ENCODE data around the gene CEP128. TPM values are rescaled to one million over a fixed set of nuclear protein-coding genes. Genes with fewer than 3 reads are reported as not detected.

The CEP128 gene
- total and polyA plus RNA-seq, 7 experiments from 2014 or later = 4.2 to 22.8 (median 9.9) TPM

- Mint-ChIP-seq H3K27ac (no peak overlapping the region), H3K27me3 (no peaks in the 10 kb centered on the region), H3K4me1 (peaks cover 0 to 8% (median 0%) of the 10 kb centered on the region in 7 donors), H3K4me3 (no peak overlapping the region), H3K36me3 (peaks cover 4 to 46% (median 36%) of the 10 kb centered on the region in 5 donors), H3K9me3 (no peaks in the 10 kb centered on the region)
- Histone ChIP-seq H3K27me3 (ENCODE audit: control insufficient read depth in 2 of 2, insufficient read depth in 2 of 2, low read length in 2 of 2) (no peaks in the 10 kb centered on the region), H3K27ac (ENCODE audit: low read depth, low read length) (no peak overlapping the region), H3K9me3 (ENCODE audit: control insufficient read depth in 2 of 3, low read length in 3 of 3) (no peaks in the 10 kb centered on the region), H3K4me3 (ENCODE audit: low read length) (no peak overlapping the region), H3K36me3 (ENCODE audit: control insufficient read depth in 2 of 3, insufficient read depth in 3 of 3, low read length in 3 of 3) (no peaks in the 10 kb centered on the region), H3K4me1 (ENCODE audit: control insufficient read depth in 2 of 2, insufficient read depth in 2 of 2, low read length in 2 of 2) (no peaks in the 10 kb centered on the region)
- intact Hi-C loops (cut with micrococcal nuclease) = no loop called here
- ChIA-PET CTCF (no interaction called here), POLR2A (no interaction called here)
- ATAC-seq (no peak), DNase-seq (no peak)
Measured at GRCh38 chr14:80901822-80902221, 39.7 kb downstream of the CEP128 start.

- DNase-seq (no peak), ATAC-seq (no peak)
- H3K4me1 Mint-ChIP-seq = peaks cover 0 to 8% (median 0%) of the 10 kb centered on the region in 7 donors
- Histone ChIP-seq H3K36me3 (ENCODE audit: control insufficient read depth in 2 of 3, insufficient read depth in 3 of 3, low read length in 3 of 3) (no peaks in the 10 kb centered on the region), H3K4me1 (ENCODE audit: control insufficient read depth in 2 of 2, insufficient read depth in 2 of 2, low read length in 2 of 2) (no peaks in the 10 kb centered on the region), H3K4me3 (ENCODE audit: low read length) (no peak overlapping the region), H3K9me3 (ENCODE audit: control insufficient read depth in 2 of 3, low read length in 3 of 3) (no peaks in the 10 kb centered on the region), H3K27me3 (ENCODE audit: control insufficient read depth in 2 of 2, insufficient read depth in 2 of 2, low read length in 2 of 2) (no peaks in the 10 kb centered on the region), H3K27ac (ENCODE audit: low read depth, low read length) (no peak overlapping the region)
- H3K4me3 Mint-ChIP-seq = no peak overlapping the region
- peaks cover 4 to 42% (median 32%) of the 10 kb centered on the region in 5 donors for H3K36me3 Mint-ChIP-seq
- H3K27ac Mint-ChIP-seq = no peak overlapping the region
- CTCF ChIA-PET = no interaction called here
- POLR2A ChIA-PET = no interaction called here
- intact Hi-C loops (cut with micrococcal nuclease) = no loop called here
- H3K9me3 Mint-ChIP-seq = no peaks in the 10 kb centered on the region
- H3K27me3 Mint-ChIP-seq = no peaks in the 10 kb centered on the region
Measured at GRCh38 chr14:80901260-80901659, 40.3 kb downstream of the CEP128 start.

GRCh38 chr14:80872645-80873044, 68.9 kb downstream of the CEP128 start:
- Mint-ChIP-seq H3K4me3 (no peak overlapping the region), H3K27ac (no peak overlapping the region), H3K36me3 (peaks cover 2 to 55% (median 27%) of the 10 kb centered on the region in 5 donors), H3K27me3 (no peaks in the 10 kb centered on the region), H3K4me1 (peaks cover 0 to 1% (median 0%) of the 10 kb centered on the region in 7 donors), H3K9me3 (peaks cover 0 to 42% (median 23%) of the 10 kb centered on the region in 11 donors)
- Histone ChIP-seq H3K27ac (ENCODE audit: low read depth, low read length) (no peak overlapping the region), H3K27me3 (ENCODE audit: control insufficient read depth in 2 of 2, insufficient read depth in 2 of 2, low read length in 2 of 2) (no peaks in the 10 kb centered on the region), H3K4me3 (ENCODE audit: low read length) (no peak overlapping the region), H3K9me3 (ENCODE audit: control insufficient read depth in 2 of 3, low read length in 3 of 3) (peaks cover 0 to 4% (median 0%) of the 10 kb centered on the region in 3 experiments), H3K36me3 (ENCODE audit: control insufficient read depth in 2 of 3, insufficient read depth in 3 of 3, low read length in 3 of 3) (no peaks in the 10 kb centered on the region), H3K4me1 (ENCODE audit: control insufficient read depth in 2 of 2, insufficient read depth in 2 of 2, low read length in 2 of 2) (no peaks in the 10 kb centered on the region)
- DNase-seq (no peak), ATAC-seq (no peak)
- POLR2A ChIA-PET = no interaction called here
- intact Hi-C loops (cut with micrococcal nuclease) = no loop called here
- CTCF ChIA-PET = no interaction called here

- DNase-seq = no peak
- Histone ChIP-seq H3K27me3 (ENCODE audit: control insufficient read depth in 2 of 2, insufficient read depth in 2 of 2, low read length in 2 of 2) (no peaks in the 10 kb centered on the region), H3K27ac (ENCODE audit: low read depth, low read length) (no peak overlapping the region), H3K4me3 (ENCODE audit: low read length) (no peak overlapping the region), H3K4me1 (ENCODE audit: control insufficient read depth in 2 of 2, insufficient read depth in 2 of 2, low read length in 2 of 2) (no peaks in the 10 kb centered on the region), H3K36me3 (ENCODE audit: control insufficient read depth in 2 of 3, insufficient read depth in 3 of 3, low read length in 3 of 3) (no peaks in the 10 kb centered on the region), H3K9me3 (ENCODE audit: control insufficient read depth in 2 of 3, low read length in 3 of 3) (peaks cover 0 to 12% (median 0%) of the 10 kb centered on the region in 3 experiments)
- Mint-ChIP-seq H3K4me1 (no peaks in the 10 kb centered on the region), H3K4me3 (no peak overlapping the region), H3K9me3 (peaks cover 4 to 54% (median 25%) of the 10 kb centered on the region in 11 donors), H3K27me3 (no peaks in the 10 kb centered on the region), H3K27ac (no peak overlapping the region), H3K36me3 (peaks cover 5 to 43% (median 28%) of the 10 kb centered on the region in 5 donors)
- intact Hi-C loops (cut with micrococcal nuclease) = no loop called here
- ChIA-PET CTCF (interaction anchor here (0.6 kb wide), 1 partner anchor 1912 kb away, joined by 3 read pairs; no protein-coding TSS in a partner anchor), POLR2A (no interaction called here)
- no peak for ATAC-seq
Measured at GRCh38 chr14:80868260-80868659, 73.3 kb downstream of the CEP128 start.

GRCh38 chr14:80867798-80868197, 73.7 kb downstream of the CEP128 start:
- Mint-ChIP-seq H3K9me3 (peaks cover 4 to 54% (median 25%) of the 10 kb centered on the region in 11 donors), H3K27me3 (no peaks in the 10 kb centered on the region), H3K27ac (no peak overlapping the region), H3K4me3 (no peak overlapping the region), H3K4me1 (no peaks in the 10 kb centered on the region), H3K36me3 (peaks cover 5 to 41% (median 27%) of the 10 kb centered on the region in 5 donors)
- Histone ChIP-seq H3K27ac (ENCODE audit: low read depth, low read length) (no peak overlapping the region), H3K9me3 (ENCODE audit: control insufficient read depth in 2 of 3, low read length in 3 of 3) (peaks cover 0 to 12% (median 0%) of the 10 kb centered on the region in 3 experiments), H3K4me1 (ENCODE audit: control insufficient read depth in 2 of 2, insufficient read depth in 2 of 2, low read length in 2 of 2) (no peaks in the 10 kb centered on the region), H3K4me3 (ENCODE audit: low read length) (no peak overlapping the region), H3K36me3 (ENCODE audit: control insufficient read depth in 2 of 3, insufficient read depth in 3 of 3, low read length in 3 of 3) (no peaks in the 10 kb centered on the region), H3K27me3 (ENCODE audit: control insufficient read depth in 2 of 2, insufficient read depth in 2 of 2, low read length in 2 of 2) (no peaks in the 10 kb centered on the region)
- intact Hi-C loops (cut with micrococcal nuclease) = no loop called here
- CTCF ChIA-PET = no interaction called here
- DNase-seq = no peak
- POLR2A ChIA-PET = no interaction called here
- ATAC-seq = no peak

GRCh38 chr14:80867091-80867490, 74.4 kb downstream of the CEP128 start:
- ATAC-seq (no peak), DNase-seq (no peak)
- Mint-ChIP-seq H3K27me3 (no peaks in the 10 kb centered on the region), H3K4me3 (no peak overlapping the region), H3K9me3 (peaks cover 4 to 54% (median 25%) of the 10 kb centered on the region in 11 donors), H3K36me3 (peaks cover 5 to 38% (median 27%) of the 10 kb centered on the region in 5 donors), H3K4me1 (no peaks in the 10 kb centered on the region), H3K27ac (no peak overlapping the region)
- H3K4me3 ChIP-seq (ENCODE audit: low read length) = no peak overlapping the region
- H3K27me3 ChIP-seq (ENCODE audit: control insufficient read depth in 2 of 2, insufficient read depth in 2 of 2, low read length in 2 of 2) = no peaks in the 10 kb centered on the region
- no peak overlapping the region for H3K27ac ChIP-seq (ENCODE audit: low read depth, low read length)
- H3K36me3 ChIP-seq (ENCODE audit: control insufficient read depth in 2 of 3, insufficient read depth in 3 of 3, low read length in 3 of 3) = no peaks in the 10 kb centered on the region
- no peaks in the 10 kb centered on the region for H3K4me1 ChIP-seq (ENCODE audit: control insufficient read depth in 2 of 2, insufficient read depth in 2 of 2, low read length in 2 of 2)
- H3K9me3 ChIP-seq (ENCODE audit: control insufficient read depth in 2 of 3, low read length in 3 of 3) = peaks cover 0 to 12% (median 0%) of the 10 kb centered on the region in 3 experiments
- POLR2A ChIA-PET = no interaction called here
- CTCF ChIA-PET = no interaction called here
- intact Hi-C loops (cut with micrococcal nuclease) = no loop called here

GRCh38 chr14:80865565-80865964, 76.0 kb downstream of the CEP128 start:
- H3K9me3 ChIP-seq (ENCODE audit: control insufficient read depth in 2 of 3, low read length in 3 of 3) = peaks cover 0 to 12% (median 0%) of the 10 kb centered on the region in 3 experiments
- intact Hi-C loops (cut with micrococcal nuclease) = no loop called here
- ChIA-PET POLR2A (no interaction called here), CTCF (no interaction called here)
- peaks cover 5 to 27% (median 22%) of the 10 kb centered on the region in 5 donors for H3K36me3 Mint-ChIP-seq
- no peak overlapping the region for H3K4me3 Mint-ChIP-seq
- no peaks in the 10 kb centered on the region for H3K36me3 ChIP-seq (ENCODE audit: control insufficient read depth in 2 of 3, insufficient read depth in 3 of 3, low read length in 3 of 3)
- DNase-seq (no peak), ATAC-seq (no peak)
- H3K9me3 Mint-ChIP-seq = peaks cover 4 to 49% (median 22%) of the 10 kb centered on the region in 11 donors
- no peaks in the 10 kb centered on the region for H3K27me3 ChIP-seq (ENCODE audit: control insufficient read depth in 2 of 2, insufficient read depth in 2 of 2, low read length in 2 of 2)
- no peaks in the 10 kb centered on the region for H3K27me3 Mint-ChIP-seq
- H3K4me1 ChIP-seq (ENCODE audit: control insufficient read depth in 2 of 2, insufficient read depth in 2 of 2, low read length in 2 of 2) = no peaks in the 10 kb centered on the region
- H3K4me1 Mint-ChIP-seq = no peaks in the 10 kb centered on the region
- H3K4me3 ChIP-seq (ENCODE audit: low read length) = no peak overlapping the region
- H3K27ac Mint-ChIP-seq = no peak overlapping the region
- H3K27ac ChIP-seq (ENCODE audit: low read depth, low read length) = no peak overlapping the region
